ENCODE measurements around the gene CMC4.

Gene CMC4

DNA sequence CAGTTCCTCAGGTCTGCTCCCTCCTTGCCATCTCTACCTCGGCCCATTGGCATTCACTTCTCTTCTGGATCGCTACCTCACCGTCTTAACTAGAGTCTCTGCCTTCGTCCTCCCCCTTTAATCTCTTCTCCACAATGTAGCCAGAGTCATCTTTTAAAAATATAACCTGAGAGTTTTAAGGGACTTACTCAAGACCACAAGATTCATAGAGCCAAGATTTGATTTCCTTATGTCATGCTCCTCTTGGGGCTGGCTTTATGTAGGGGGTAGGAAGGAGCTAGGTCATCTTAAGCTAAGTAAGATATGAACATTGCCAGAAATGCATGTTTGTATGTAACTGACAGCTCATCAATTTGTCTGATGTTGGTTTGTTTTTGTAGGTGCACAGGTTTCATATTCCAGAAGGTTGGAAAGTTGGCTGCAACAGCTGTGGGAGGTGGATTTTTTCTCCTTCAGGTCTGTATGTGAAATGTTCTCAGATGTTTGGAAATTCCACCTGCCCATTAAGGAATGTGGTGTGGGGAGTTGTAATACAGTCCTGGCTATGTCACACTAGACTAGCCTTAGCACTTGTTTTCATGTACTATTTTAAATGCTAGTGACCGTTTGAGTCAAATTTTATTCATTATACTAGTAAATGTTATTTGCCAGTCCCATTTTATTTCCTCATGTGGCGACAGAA lies 24.7 kb downstream of the CMC4 start:
- TF ChIP-seq, protein P1, sequence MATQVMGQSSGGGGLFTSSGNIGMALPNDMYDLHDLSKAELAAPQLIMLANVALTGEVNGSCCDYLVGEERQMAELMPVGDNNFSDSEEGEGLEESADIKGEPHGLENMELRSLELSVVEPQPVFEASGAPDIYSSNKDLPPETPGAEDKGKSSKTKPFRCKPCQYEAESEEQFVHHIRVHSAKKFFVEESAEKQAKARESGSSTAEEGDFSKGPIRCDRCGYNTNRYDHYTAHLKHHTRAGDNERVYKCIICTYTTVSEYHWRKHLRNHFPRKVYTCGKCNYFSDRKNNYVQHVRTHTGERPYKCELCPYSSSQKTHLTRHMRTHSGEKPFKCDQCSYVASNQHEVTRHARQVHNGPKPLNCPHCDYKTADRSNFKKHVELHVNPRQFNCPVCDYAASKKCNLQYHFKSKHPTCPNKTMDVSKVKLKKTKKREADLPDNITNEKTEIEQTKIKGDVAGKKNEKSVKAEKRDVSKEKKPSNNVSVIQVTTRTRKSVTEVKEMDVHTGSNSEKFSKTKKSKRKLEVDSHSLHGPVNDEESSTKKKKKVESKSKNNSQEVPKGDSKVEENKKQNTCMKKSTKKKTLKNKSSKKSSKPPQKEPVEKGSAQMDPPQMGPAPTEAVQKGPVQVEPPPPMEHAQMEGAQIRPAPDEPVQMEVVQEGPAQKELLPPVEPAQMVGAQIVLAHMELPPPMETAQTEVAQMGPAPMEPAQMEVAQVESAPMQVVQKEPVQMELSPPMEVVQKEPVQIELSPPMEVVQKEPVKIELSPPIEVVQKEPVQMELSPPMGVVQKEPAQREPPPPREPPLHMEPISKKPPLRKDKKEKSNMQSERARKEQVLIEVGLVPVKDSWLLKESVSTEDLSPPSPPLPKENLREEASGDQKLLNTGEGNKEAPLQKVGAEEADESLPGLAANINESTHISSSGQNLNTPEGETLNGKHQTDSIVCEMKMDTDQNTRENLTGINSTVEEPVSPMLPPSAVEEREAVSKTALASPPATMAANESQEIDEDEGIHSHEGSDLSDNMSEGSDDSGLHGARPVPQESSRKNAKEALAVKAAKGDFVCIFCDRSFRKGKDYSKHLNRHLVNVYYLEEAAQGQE (IDR thresholded peaks at IDR 0.05; ENCODE audit: insufficient replicate concordance, low read depth), result no peak
- no peak for TF ChIP-seq POLR2AphosphoS5 (IDR thresholded peaks at IDR 0.05; ENCODE audit: low read depth)
- TF ChIP-seq SPI1 (IDR thresholded peaks at IDR 0.05; ENCODE audit: borderline replicate concordance, low read depth), result no peak
- TF ChIP-seq CTCF (IDR thresholded peaks at IDR 0.05; ENCODE audit: insufficient read depth, low read length), result no peak
- TF ChIP-seq GABPA (IDR thresholded peaks at IDR 0.05; ENCODE audit: low read depth), result no peak

GRCh38 chrX:155035688-155036087 lies 35.2 kb downstream of the CMC4 start:
- no peak overlapping the region for H3K4me3 ChIP-seq (replicated peaks; ENCODE audit: insufficient read depth, low read length)
- TF ChIP-seq POLR2AphosphoS5 (IDR thresholded peaks at IDR 0.05; ENCODE audit: low read depth) (no peak), GABPA (IDR thresholded peaks at IDR 0.05; ENCODE audit: low read depth) (no peak), SPI1 (IDR thresholded peaks at IDR 0.05; ENCODE audit: borderline replicate concordance, low read depth) (no peak), CTCF (IDR thresholded peaks at IDR 0.05; ENCODE audit: insufficient read depth, low read length) (no peak)
- TF ChIP-seq, protein P1 (IDR thresholded peaks at IDR 0.05; ENCODE audit: insufficient replicate concordance, low read depth), result no peak
- no peaks in the 10 kb centered on the region for H3K27me3 ChIP-seq (ENCODE audit: insufficient read depth, poor library complexity, severe bottlenecking)
- DNase-seq (ENCODE audit: low read depth in 1 of 2, low spot score in 1 of 2), result no peak
- H3K27ac ChIP-seq (replicated peaks), result no peak overlapping the region

More for the DNA sequence above, 24.7 kb downstream of the CMC4 start:
- H3K27me3 ChIP-seq (ENCODE audit: insufficient read depth, poor library complexity, severe bottlenecking), result no peaks in the 10 kb centered on the region
- no peak for DNase-seq (ENCODE audit: low read depth in 1 of 2, low spot score in 1 of 2)
- no peak overlapping the region for H3K4me3 ChIP-seq (replicated peaks; ENCODE audit: insufficient read depth, low read length)
- no peak overlapping the region for H3K27ac ChIP-seq (replicated peaks)

DNA sequence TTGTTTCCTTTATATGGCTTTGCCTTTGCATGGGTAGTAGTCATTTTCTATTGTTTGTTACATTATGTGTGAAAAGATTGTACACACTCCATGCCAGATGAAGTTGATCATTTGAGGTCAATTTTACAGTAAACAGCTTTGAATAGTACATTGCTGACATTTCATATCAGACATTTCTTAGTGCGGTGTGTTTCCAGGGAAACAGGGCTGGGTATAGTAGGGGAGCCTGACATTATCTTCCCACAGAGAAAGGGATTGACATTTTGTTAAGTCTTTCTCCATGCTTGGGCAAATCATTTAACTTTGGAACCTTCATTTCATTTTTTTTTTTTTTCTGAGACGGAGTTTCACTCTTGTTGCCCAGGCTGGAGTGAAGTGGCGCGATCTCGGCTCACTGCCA lies 39.3 kb downstream of the CMC4 start:
- Histone ChIP-seq H3K27me3 (ENCODE audit: insufficient read depth, poor library complexity, severe bottlenecking) (no peaks in the 10 kb centered on the region), H3K4me3 (replicated peaks; ENCODE audit: insufficient read depth, low read length) (no peak overlapping the region), H3K27ac (replicated peaks) (no peak overlapping the region)
- TF ChIP-seq POLR2AphosphoS5 (IDR thresholded peaks at IDR 0.05; ENCODE audit: low read depth), result no peak
- TF ChIP-seq, protein P1 (IDR thresholded peaks at IDR 0.05; ENCODE audit: insufficient replicate concordance, low read depth), result no peak
- TF ChIP-seq SPI1 (IDR thresholded peaks at IDR 0.05; ENCODE audit: borderline replicate concordance, low read depth), result no peak
- no peak for TF ChIP-seq CTCF (IDR thresholded peaks at IDR 0.05; ENCODE audit: insufficient read depth, low read length)
- TF ChIP-seq GABPA (IDR thresholded peaks at IDR 0.05; ENCODE audit: low read depth), result no peak
- DNase-seq (ENCODE audit: low read depth in 1 of 2, low spot score in 1 of 2), result no peak

Data from HL-60 (cell line).